ENCODE results near the gene ENOX1.

ENOX1 gene

GRCh38 chr13:43301346-43301969 is 485.3 kb downstream of the ENOX1 start:
- in situ Hi-C loops (cut with MboI; ENCODE audit: low pct_unique_long_range_greater_than_20kb, low sequenced_read_pairs, unreplicated experiment), result no loop called here
- no peak for DNase-seq (ENCODE audit: low spot score)

GRCh38 chr13:43300865-43301264 is 485.9 kb downstream of the ENOX1 start:
- TF ChIP-seq CTCF (IDR thresholded peaks at IDR 0.05; ENCODE audit: extremely low read depth, insufficient read depth, missing control alignments), result no peak
- DNase-seq (ENCODE audit: low spot score), result no peak
- in situ Hi-C loops (cut with MboI; ENCODE audit: low pct_unique_long_range_greater_than_20kb, low sequenced_read_pairs, unreplicated experiment), result no loop called here

More at GRCh38 chr13:43301346-43301969, 485.3 kb downstream of the ENOX1 start:
- no peak for TF ChIP-seq CTCF (IDR thresholded peaks at IDR 0.05; ENCODE audit: extremely low read depth, insufficient read depth, missing control alignments)

- in situ Hi-C loops (cut with MboI; ENCODE audit: low pct_unique_long_range_greater_than_20kb, low sequenced_read_pairs, unreplicated experiment), result no loop called here
- TF ChIP-seq CTCF (IDR thresholded peaks at IDR 0.05; ENCODE audit: extremely low read depth, insufficient read depth, missing control alignments), result no peak
- DNase-seq (ENCODE audit: low spot score), result no peak
Measured at GRCh38 chr13:43299374-43299773, 487.4 kb downstream of the ENOX1 start.

- no peak for DNase-seq (ENCODE audit: low spot score)
- no peak for TF ChIP-seq CTCF (IDR thresholded peaks at IDR 0.05; ENCODE audit: extremely low read depth, insufficient read depth, missing control alignments)
- in situ Hi-C loops (cut with MboI; ENCODE audit: low pct_unique_long_range_greater_than_20kb, low sequenced_read_pairs, unreplicated experiment), result no loop called here
Measured at GRCh38 chr13:43298816-43299215, 488.0 kb downstream of the ENOX1 start.

- TF ChIP-seq CTCF (IDR thresholded peaks at IDR 0.05; ENCODE audit: extremely low read depth, insufficient read depth, missing control alignments), result no peak
- DNase-seq (ENCODE audit: low spot score), result no peak
Measured at GRCh38 chr13:43297967-43298678, 488.6 kb downstream of the ENOX1 start.

GRCh38 chr13:43295825-43296564 is 490.8 kb downstream of the ENOX1 start:
- in situ Hi-C loops (cut with MboI; ENCODE audit: low pct_unique_long_range_greater_than_20kb, low sequenced_read_pairs, unreplicated experiment), result no loop called here
- no peak for DNase-seq (ENCODE audit: low spot score)
- no peak for TF ChIP-seq CTCF (IDR thresholded peaks at IDR 0.05; ENCODE audit: extremely low read depth, insufficient read depth, missing control alignments)

More at GRCh38 chr13:43297967-43298678, 488.6 kb downstream of the ENOX1 start:
- in situ Hi-C loops (cut with MboI; ENCODE audit: low pct_unique_long_range_greater_than_20kb, low sequenced_read_pairs, unreplicated experiment), result no loop called here
